Measurements from ENCODE around the gene KIF26B.

KIF26B gene

DNA sequence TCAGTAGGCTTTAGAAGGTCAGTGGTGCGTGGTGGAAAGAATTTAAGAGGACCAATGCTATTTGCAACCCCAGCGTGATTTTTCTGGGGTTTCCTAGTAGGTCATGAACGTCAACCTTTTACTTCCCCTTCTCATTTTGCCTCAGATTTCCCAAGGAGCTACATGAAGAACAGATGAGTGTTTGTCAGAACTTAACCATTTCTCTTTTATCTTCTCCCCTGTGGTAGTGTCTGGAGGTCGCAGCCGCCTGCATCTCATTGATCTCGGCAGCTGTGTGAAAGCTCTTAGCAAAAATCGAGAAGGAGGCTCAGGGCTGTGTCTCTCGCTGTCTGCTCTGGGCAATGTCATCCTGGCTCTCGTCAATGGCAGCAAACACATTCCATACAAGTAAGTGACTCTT lies 491.1 kb downstream of the KIF26B start:
- no peak for DNase-seq (ENCODE audit: insufficient read length, low spot score)
- no peak for FAIRE-seq
- TF ChIP-seq, protein P1, sequence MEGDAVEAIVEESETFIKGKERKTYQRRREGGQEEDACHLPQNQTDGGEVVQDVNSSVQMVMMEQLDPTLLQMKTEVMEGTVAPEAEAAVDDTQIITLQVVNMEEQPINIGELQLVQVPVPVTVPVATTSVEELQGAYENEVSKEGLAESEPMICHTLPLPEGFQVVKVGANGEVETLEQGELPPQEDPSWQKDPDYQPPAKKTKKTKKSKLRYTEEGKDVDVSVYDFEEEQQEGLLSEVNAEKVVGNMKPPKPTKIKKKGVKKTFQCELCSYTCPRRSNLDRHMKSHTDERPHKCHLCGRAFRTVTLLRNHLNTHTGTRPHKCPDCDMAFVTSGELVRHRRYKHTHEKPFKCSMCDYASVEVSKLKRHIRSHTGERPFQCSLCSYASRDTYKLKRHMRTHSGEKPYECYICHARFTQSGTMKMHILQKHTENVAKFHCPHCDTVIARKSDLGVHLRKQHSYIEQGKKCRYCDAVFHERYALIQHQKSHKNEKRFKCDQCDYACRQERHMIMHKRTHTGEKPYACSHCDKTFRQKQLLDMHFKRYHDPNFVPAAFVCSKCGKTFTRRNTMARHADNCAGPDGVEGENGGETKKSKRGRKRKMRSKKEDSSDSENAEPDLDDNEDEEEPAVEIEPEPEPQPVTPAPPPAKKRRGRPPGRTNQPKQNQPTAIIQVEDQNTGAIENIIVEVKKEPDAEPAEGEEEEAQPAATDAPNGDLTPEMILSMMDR (IDR thresholded peaks at IDR 0.05; ENCODE audit: insufficient read depth, missing control alignments): no peak

- no peak for DNase-seq (ENCODE audit: insufficient read length, low spot score)
- TF ChIP-seq, protein P1 (IDR thresholded peaks at IDR 0.05; ENCODE audit: insufficient read depth, missing control alignments): no peak
- no peak for FAIRE-seq
Observed at GRCh38 chr1:245648749-245649522, 494.2 kb downstream of the KIF26B start.

DNA sequence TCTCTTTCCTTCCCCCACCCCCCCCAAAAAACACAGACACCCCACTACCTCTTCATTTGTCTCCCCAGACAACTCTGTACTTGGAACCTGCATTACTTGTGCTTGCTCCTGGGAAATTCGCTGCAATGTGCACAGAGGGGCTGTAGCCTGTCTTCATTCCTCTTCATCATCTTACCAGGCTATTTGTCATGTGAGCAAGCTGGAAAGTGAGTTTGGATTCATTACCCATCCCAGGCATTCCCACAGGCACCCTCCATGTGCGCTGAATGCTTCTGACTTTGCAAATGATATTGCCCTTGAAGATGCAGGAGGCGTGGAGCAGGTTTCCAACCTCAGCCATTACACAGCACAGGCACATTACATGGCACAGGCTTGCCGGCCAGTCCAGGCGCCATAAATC lies 494.9 kb downstream of the KIF26B start:
- DNase-seq (ENCODE audit: insufficient read length, low spot score): no peak
- FAIRE-seq: no peak
- TF ChIP-seq, protein P1 (IDR thresholded peaks at IDR 0.05; ENCODE audit: insufficient read depth, missing control alignments): no peak

- FAIRE-seq (no peak), DNase-seq (ENCODE audit: insufficient read length, low spot score) (no peak)
- TF ChIP-seq, protein P1 (IDR thresholded peaks at IDR 0.05; ENCODE audit: insufficient read depth, missing control alignments): no peak
Observed at GRCh38 chr1:245650441-245650960, 495.7 kb downstream of the KIF26B start.

- FAIRE-seq (no peak), DNase-seq (ENCODE audit: insufficient read length, low spot score) (no peak)
- TF ChIP-seq, protein P1 (IDR thresholded peaks at IDR 0.05; ENCODE audit: insufficient read depth, missing control alignments): no peak
Observed at GRCh38 chr1:245651093-245651492, 496.3 kb downstream of the KIF26B start.

DNA sequence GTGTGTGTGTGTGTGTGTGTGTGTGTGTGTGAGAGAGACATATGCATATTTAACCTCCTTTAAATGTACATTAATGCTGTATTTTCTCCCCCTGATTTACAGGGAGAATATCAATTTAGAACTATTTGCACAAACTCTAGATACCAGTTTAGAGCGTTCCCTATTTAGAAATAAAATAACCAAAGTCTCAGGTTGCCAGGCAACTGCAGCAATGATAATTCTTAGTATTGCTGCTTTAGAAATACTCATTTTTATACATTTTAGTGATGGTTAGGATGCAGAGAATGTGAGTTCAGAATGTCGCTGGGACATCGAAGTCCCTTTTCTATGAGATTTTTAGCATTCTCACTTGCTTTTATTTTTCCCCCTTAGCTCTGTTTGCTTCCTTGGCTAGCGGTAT lies 497.3 kb downstream of the KIF26B start:
- DNase-seq (ENCODE audit: insufficient read length, low spot score) (no peak), FAIRE-seq (no peak)
- TF ChIP-seq, protein P1 (IDR thresholded peaks at IDR 0.05; ENCODE audit: insufficient read depth, missing control alignments): no peak
